ENCODE results near the gene ZNF217. TPM values are rescaled to one million over a fixed set of nuclear protein-coding genes. Genes with fewer than 3 reads are reported as not detected.
"Not testable (repeated sequence)": the region's sequence is repeated elsewhere in the genome, so short reads cannot be mapped to it uniquely, and the experiment has no call there.

Gene ZNF217
- total RNA-seq, 4 donors from 2014 or later = 24.9 to 48.8 (median 36.8) TPM

- DNase-seq (ENCODE audit: low spot score) (no peak), ATAC-seq (ENCODE audit: low FRiP score) (peak; percentile 57)
- peak in 2 of 3 donors; percentile 49 to 54 for TF ChIP-seq CTCF (IDR thresholded peaks at IDR 0.05)
Measured at GRCh38 chr20:53547664-53548239, 45.9 kb downstream of the ZNF217 start.

- TF ChIP-seq CTCF (IDR thresholded peaks at IDR 0.05) = no peak
- DNase-seq (ENCODE audit: low spot score) = no peak
- no peak for ATAC-seq (ENCODE audit: low FRiP score)
Measured at GRCh38 chr20:53539516-53539915, 54.1 kb downstream of the ZNF217 start.

GRCh38 chr20:53536382-53536781 is 57.3 kb downstream of the ZNF217 start:
- DNase-seq (ENCODE audit: low spot score); ATAC-seq (ENCODE audit: low FRiP score): not testable (repeated sequence)

GRCh38 chr20:53535878-53536277 is 57.8 kb downstream of the ZNF217 start:
- ATAC-seq (ENCODE audit: low FRiP score) (no peak), DNase-seq (ENCODE audit: low spot score) (no peak)
- TF ChIP-seq CTCF (IDR thresholded peaks at IDR 0.05) = no peak

GRCh38 chr20:53534037-53534436 is 59.6 kb downstream of the ZNF217 start:
- ATAC-seq (ENCODE audit: low FRiP score) (no peak), DNase-seq (ENCODE audit: low spot score) (no peak)
- no peak for TF ChIP-seq CTCF (IDR thresholded peaks at IDR 0.05)

GRCh38 chr20:53533500-53533899 is 60.1 kb downstream of the ZNF217 start:
- DNase-seq (ENCODE audit: low spot score) (no peak), ATAC-seq (ENCODE audit: low FRiP score) (no peak)
- TF ChIP-seq CTCF (IDR thresholded peaks at IDR 0.05) = no peak

- not testable (repeated sequence) for ATAC-seq (ENCODE audit: low FRiP score); DNase-seq (ENCODE audit: low spot score)
Measured at GRCh38 chr20:53532654-53533312, 60.9 kb downstream of the ZNF217 start.

- no peak for TF ChIP-seq CTCF (IDR thresholded peaks at IDR 0.05)
- DNase-seq (ENCODE audit: low spot score) (no peak), ATAC-seq (ENCODE audit: low FRiP score) (no peak)
Measured at GRCh38 chr20:53530440-53530839, 63.2 kb downstream of the ZNF217 start.
